Vagina (tissue), 2 donors: ENCODE measurements around the gene FHIT.
"Not testable (repeated sequence)": the region's sequence is repeated elsewhere in the genome, so short reads cannot be mapped to it uniquely, and the experiment has no call there.

Source experiments
- POLR2A ChIP-seq, 2 donors: fragments of 450-650 bp; IDR thresholded peaks; one replicate each; pipeline ENCODE4 v1.6.1; 2017; ENCODE audit warnings: antibody characterized with exemption in 2 of 2, mild to moderate bottlenecking in 2 of 2, moderate library complexity in 2 of 2
- POLR2AphosphoS5 ChIP-seq, 2 donors: sonication (generic); formaldehyde crosslinking; IDR thresholded peaks; one replicate each; pipeline ENCODE4 v1.9.0; 2017; ENCODE audit warnings: antibody characterized with exemption in 2 of 2, mild to moderate bottlenecking in 2 of 2, low read depth in 1 of 2; ENCODE audit not compliant: insufficient read depth in 1 of 2
- TF ChIP-seq, protein P1 (sequence below), 3 experiments: fragments of 450-650 bp in 2 of 3; fragments of 200-600 bp in 1 of 3; sonication (generic) in 1 of 3; IDR thresholded peaks; one replicate each; pipeline ENCODE4 v1.5.1; 2017 to 2019; ENCODE audit warnings: antibody characterized with exemption in 3 of 3, mild to moderate bottlenecking in 2 of 3, moderate library complexity in 2 of 3

DNA sequence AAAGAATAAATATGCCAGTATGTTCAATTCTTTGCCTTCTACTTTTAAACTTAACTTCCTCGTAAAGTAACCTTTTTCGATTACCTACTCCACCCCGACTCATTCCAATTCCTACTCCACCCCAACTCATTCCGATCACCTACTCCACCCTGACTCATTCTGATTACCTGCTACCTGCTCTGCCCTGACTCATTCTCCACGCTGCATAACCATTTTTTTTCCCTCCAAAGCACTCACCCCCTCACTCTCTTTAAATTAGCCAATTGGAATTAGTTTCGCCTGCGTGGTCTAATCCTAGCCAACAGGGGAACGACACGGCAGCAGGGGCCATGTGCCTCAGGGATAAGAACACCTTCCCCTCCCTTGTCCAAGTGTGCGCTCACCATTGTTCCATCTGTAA, 362.3 kb downstream of the FHIT start:
- TF ChIP-seq, protein P1, sequence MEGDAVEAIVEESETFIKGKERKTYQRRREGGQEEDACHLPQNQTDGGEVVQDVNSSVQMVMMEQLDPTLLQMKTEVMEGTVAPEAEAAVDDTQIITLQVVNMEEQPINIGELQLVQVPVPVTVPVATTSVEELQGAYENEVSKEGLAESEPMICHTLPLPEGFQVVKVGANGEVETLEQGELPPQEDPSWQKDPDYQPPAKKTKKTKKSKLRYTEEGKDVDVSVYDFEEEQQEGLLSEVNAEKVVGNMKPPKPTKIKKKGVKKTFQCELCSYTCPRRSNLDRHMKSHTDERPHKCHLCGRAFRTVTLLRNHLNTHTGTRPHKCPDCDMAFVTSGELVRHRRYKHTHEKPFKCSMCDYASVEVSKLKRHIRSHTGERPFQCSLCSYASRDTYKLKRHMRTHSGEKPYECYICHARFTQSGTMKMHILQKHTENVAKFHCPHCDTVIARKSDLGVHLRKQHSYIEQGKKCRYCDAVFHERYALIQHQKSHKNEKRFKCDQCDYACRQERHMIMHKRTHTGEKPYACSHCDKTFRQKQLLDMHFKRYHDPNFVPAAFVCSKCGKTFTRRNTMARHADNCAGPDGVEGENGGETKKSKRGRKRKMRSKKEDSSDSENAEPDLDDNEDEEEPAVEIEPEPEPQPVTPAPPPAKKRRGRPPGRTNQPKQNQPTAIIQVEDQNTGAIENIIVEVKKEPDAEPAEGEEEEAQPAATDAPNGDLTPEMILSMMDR (IDR thresholded peaks at IDR 0.05): not testable (repeated sequence)
- TF ChIP-seq POLR2AphosphoS5 (IDR thresholded peaks at IDR 0.05; ENCODE audit: insufficient read depth in 1 of 2, low read depth in 1 of 2); POLR2A (IDR thresholded peaks at IDR 0.05): not testable (repeated sequence)
